GM12878 (cell line): ENCODE results near the gene FCN2.

Experiments
- CBFB ChIP-seq: IDR thresholded peaks from 2 replicates; pipeline ENCODE4 v1.6.1; 2016; ENCODE audit warnings: antibody characterized with exemption, low read depth
- CREM ChIP-seq: IDR thresholded peaks from 2 replicates; pipeline ENCODE4 v1.6.1; 2014; ENCODE audit warnings: antibody characterized with exemption, low read depth
- CTCF ChIP-seq, 3 experiments: IDR thresholded peaks in 2 of 3; conservative IDR thresholded peaks in 1 of 3; 2 replicates each; pipeline ENCODE4 v1.5.1; 2011; ENCODE audit warnings: low read depth in 3 of 3, low read length in 3 of 3, mild to moderate bottlenecking in 3 of 3, control low read depth in 2 of 3, moderate library complexity in 2 of 3, inconsistent platforms in 1 of 3, mixed read lengths in 1 of 3; ENCODE audit not compliant: control insufficient read depth in 2 of 3, insufficient read depth in 1 of 3; ENCODE audit errors: extremely low read depth in 1 of 3
- EZH2 ChIP-seq: IDR thresholded peaks from 2 replicates; pipeline ENCODE4 v1.6.1; 2012; ENCODE audit warnings: low read depth, mild to moderate bottlenecking, control low read depth, inconsistent platforms, low read length, borderline replicate concordance; ENCODE audit not compliant: control insufficient read depth
- FOXK2 ChIP-seq: fragments of 450-650 bp; IDR thresholded peaks from 2 replicates; pipeline ENCODE4 v1.6.1; 2017; ENCODE audit warnings: mild to moderate bottlenecking, moderate library complexity
- MYC ChIP-seq: IDR thresholded peaks from 2 replicates; pipeline ENCODE4 v1.6.1; 2011; ENCODE audit warnings: mild to moderate bottlenecking, low read length, moderate library complexity, inconsistent platforms; ENCODE audit not compliant: insufficient read depth, insufficient replicate concordance, insufficient read length, severe bottlenecking
- NFIC ChIP-seq: IDR thresholded peaks from 2 replicates; pipeline ENCODE4 v1.6.1; 2012; ENCODE audit warnings: low read depth, mild to moderate bottlenecking, inconsistent platforms, low read length, moderate library complexity
- RAD51 ChIP-seq: fragments of 450-650 bp; IDR thresholded peaks from 2 replicates; pipeline ENCODE4 v1.6.1; 2016; ENCODE audit warnings: moderate library complexity, mild to moderate bottlenecking, inconsistent platforms
- SMARCA5 ChIP-seq: fragments of 450-650 bp; IDR thresholded peaks from 2 replicates; pipeline ENCODE4 v1.6.1; 2017; ENCODE audit warnings: mild to moderate bottlenecking
- STAT1 ChIP-seq: fragments of 450-650 bp; conservative IDR thresholded peaks from 2 replicates; pipeline ENCODE4 v1.6.1; 2014; ENCODE audit warnings: antibody characterized with exemption, mild to moderate bottlenecking
- SUZ12 ChIP-seq: fragments of 200-600 bp; sonication (generic); IDR thresholded peaks from one replicate; pipeline ENCODE4 v1.6.1; 2018; ENCODE audit warnings: antibody characterized with exemption, mild to moderate bottlenecking; ENCODE audit not compliant: unreplicated experiment
- YY1 ChIP-seq: IDR thresholded peaks from 2 replicates; pipeline ENCODE4 v1.6.1; 2011; ENCODE audit warnings: low read depth, mild to moderate bottlenecking, low read length

DNA sequence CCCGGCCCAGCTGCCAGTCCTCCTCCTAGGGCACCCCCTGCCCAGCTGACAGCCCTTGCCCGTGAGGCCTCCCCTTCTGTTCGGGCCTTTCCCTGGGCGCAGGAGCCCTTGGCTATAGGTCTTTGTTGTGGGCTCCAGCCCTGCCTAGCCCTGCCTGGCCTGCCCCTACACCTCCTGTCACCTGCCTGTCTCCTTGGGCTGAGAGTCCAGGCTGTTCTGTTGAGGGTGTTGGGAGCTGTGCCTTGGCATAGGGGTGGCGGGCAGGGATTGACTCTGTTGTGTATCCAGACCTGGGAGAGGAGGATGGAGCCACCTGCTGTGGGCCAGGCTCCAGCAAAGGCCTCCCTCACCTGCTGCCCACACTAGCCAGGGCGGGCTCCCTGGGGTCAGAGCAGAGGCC is 11.6 kb downstream of the FCN2 start:
- no peak for TF ChIP-seq CREM
- no peak for TF ChIP-seq CTCF (IDR thresholded peaks at IDR 0.05 in 2 of 3, conservative IDR thresholded peaks at IDR 0.05 in 1 of 3; ENCODE audit: control insufficient read depth in 2 of 3, extremely low read depth in 1 of 3, insufficient read depth in 1 of 3, low read depth in 3 of 3, low read length in 3 of 3)
- TF ChIP-seq NFIC: no peak
- TF ChIP-seq YY1: no peak
- TF ChIP-seq FOXK2: no peak
- no peak for TF ChIP-seq CBFB
- no peak for TF ChIP-seq RAD51
- no peak for TF ChIP-seq SUZ12
- TF ChIP-seq MYC: no peak
- TF ChIP-seq EZH2: no peak
- TF ChIP-seq STAT1: no peak
- no peak for TF ChIP-seq SMARCA5
